ENCODE measurements around the gene SAPCD2. TPM values are rescaled to one million over a fixed set of nuclear protein-coding genes. Genes with fewer than 3 reads are reported as not detected.

Gene SAPCD2
- total and polyA plus RNA-seq, 8 donors = 0.04 to 0.97 (median 0.34) TPM

GRCh38 chr9:137077010-137077747, 6.8 kb upstream of the SAPCD2 start, which contains the start of gene UAP1L1:
Gene UAP1L1, plus strand, starts transcription at chr9:137077517. Its CDS starts 16 bp downstream, at chr9:137077533.
- peak; percentile 62 to 90 (median 78) for DNase-seq
- peak within 1 kb of the TSS in 1 of 4 donors; percentile 38 for H3K27ac ChIP-seq
- 2 to 5% methylated on average over 32 to 84 of the region's 87 CpGs for WGBS, 2 donors

GRCh38 chr9:137076636-137077009, 6.3 kb upstream of the SAPCD2 start:
- Histone ChIP-seq H3K27ac (peak overlapping the region in 1 of 4 donors; percentile 38), H3K9me3 (no peaks in the 10 kb centered on the region), H3K4me1 (peaks cover 0 to 8% (median under 1%) of the 10 kb centered on the region in 3 donors), H3K27me3 (no peaks in the 10 kb centered on the region), H3K36me3 (no peaks in the 10 kb centered on the region), H3K4me3 (peak overlapping the region in 2 of 4 donors; percentile 47 to 67)
- FAIRE-seq (no peak), ATAC-seq (no peak), DNase-seq (no peak)
- intact Hi-C loops (cut with DNase I) = no loop called here
- no peak for TF ChIP-seq CTCF (IDR thresholded peaks at IDR 0.05)
- 73% methylated on average over 15 of the region's 15 CpGs for WGBS, 2 donors

More at GRCh38 chr9:137077010-137077747, 6.8 kb upstream of the SAPCD2 start, which contains the start of gene UAP1L1:
- FAIRE-seq (no peak), ATAC-seq (peak; percentile 52 to 77 (median 66))
- Histone ChIP-seq H3K4me1 (peaks cover 0 to 8% (median 0%) of the 10 kb centered on the region in 3 donors), H3K27me3 (no peaks in the 10 kb centered on the region), H3K9me3 (no peaks in the 10 kb centered on the region), H3K4me3 (peak within 1 kb of the TSS; percentile 47 to 67 (median 52)), H3K36me3 (no peaks in the 10 kb centered on the region)
- intact Hi-C loops (cut with DNase I) = no loop called here
- TF ChIP-seq CTCF (IDR thresholded peaks at IDR 0.05) = no peak

DNA sequence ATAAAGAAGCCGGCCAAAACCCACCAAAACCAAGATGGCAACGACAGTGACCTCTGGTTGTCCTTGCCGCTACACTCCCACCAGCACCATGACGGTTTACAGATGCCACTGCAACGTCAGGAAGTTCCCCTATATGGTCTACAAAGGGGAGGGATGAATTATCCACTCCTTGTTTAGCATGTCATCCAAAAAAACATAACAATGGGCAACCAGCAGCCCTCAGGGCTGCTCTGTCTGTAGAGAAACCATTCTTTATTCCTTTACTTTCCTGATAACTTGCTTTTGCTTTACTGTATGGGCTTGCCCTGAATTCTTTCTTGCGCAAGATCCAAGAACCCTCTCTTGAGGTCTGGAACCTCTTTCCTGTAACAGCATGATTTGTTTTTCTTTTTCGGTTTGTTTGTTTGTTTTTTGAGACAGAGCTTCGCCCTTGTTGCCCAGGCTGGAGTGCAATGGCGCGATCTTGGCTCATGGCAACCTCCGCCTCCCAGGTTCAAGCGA, 5.0 kb upstream of the SAPCD2 start:
- H3K36me3 ChIP-seq = no peaks in the 10 kb centered on the region
- H3K4me1 ChIP-seq = peaks cover 0 to 16% (median 8%) of the 10 kb centered on the region in 3 donors
- 79 to 85% methylated on average over 12 of the region's 12 CpGs for WGBS, 2 donors
- no peaks in the 10 kb centered on the region for H3K9me3 ChIP-seq
- intact Hi-C loops (cut with DNase I) = no loop called here
- no peak for DNase-seq
- H3K4me3 ChIP-seq = no peak overlapping the region
- no peak for TF ChIP-seq CTCF (IDR thresholded peaks at IDR 0.05)
- H3K27me3 ChIP-seq = no peaks in the 10 kb centered on the region
- H3K27ac ChIP-seq = no peak overlapping the region
- ATAC-seq = no peak
- FAIRE-seq = no peak

GRCh38 chr9:137074657-137075274, 4.4 kb upstream of the SAPCD2 start:
- Histone ChIP-seq H3K9me3 (no peaks in the 10 kb centered on the region), H3K27ac (no peak overlapping the region), H3K4me3 (no peak overlapping the region), H3K4me1 (peaks cover 0 to 16% (median 9%) of the 10 kb centered on the region in 3 donors), H3K36me3 (no peaks in the 10 kb centered on the region), H3K27me3 (no peaks in the 10 kb centered on the region)
- WGBS, 2 donors = 83 to 89% methylated on average over 12 of the region's 12 CpGs
- TF ChIP-seq CTCF (IDR thresholded peaks at IDR 0.05) = no peak
- ATAC-seq (no peak), FAIRE-seq (no peak), DNase-seq (no peak)
- intact Hi-C loops (cut with DNase I) = no loop called here

Data from pancreas (tissue), 10 donors.